H9 (cell line): Measurements from ENCODE around the gene KIF14. TPM values are rescaled to one million over a fixed set of nuclear protein-coding genes. Genes with fewer than 3 reads are reported as not detected.

Experiments used
- DNase-seq: peaks from one replicate; pipeline ENCODE4 v3.0.0-alpha.2; 2017
- H2AFZ ChIP-seq: one replicate; pipeline ENCODE4 v1.6.1; 2013; ENCODE audit warnings: mild to moderate bottlenecking, low read length, control low read depth, moderate library complexity
- H2AK5ac ChIP-seq: 2 replicates; pipeline ENCODE4 v1.6.1; 2013; ENCODE audit warnings: low read length, control low read depth, mixed read lengths; ENCODE audit not compliant: insufficient read length
- H2BK120ac ChIP-seq: one replicate; pipeline ENCODE4 v1.6.1; 2013; ENCODE audit warnings: low read depth, mild to moderate bottlenecking, low read length, control low read depth, inconsistent platforms; ENCODE audit not compliant: poor library complexity, severe bottlenecking
- H2BK12ac ChIP-seq: 2 replicates; pipeline ENCODE4 v1.6.1; 2013; ENCODE audit warnings: low read length, control low read depth, mixed read lengths, low read depth; ENCODE audit not compliant: insufficient read length
- H2BK15ac ChIP-seq: 2 replicates; pipeline ENCODE4 v1.6.1; 2013; ENCODE audit warnings: low read depth, low read length, control low read depth
- H2BK20ac ChIP-seq: one replicate; pipeline ENCODE4 v1.6.1; 2013; ENCODE audit warnings: low read depth, mild to moderate bottlenecking, low read length, control low read depth, inconsistent platforms; ENCODE audit not compliant: poor library complexity, severe bottlenecking
- H2BK5ac ChIP-seq: 2 replicates; pipeline ENCODE4 v1.6.1; 2013; ENCODE audit warnings: low read length, control low read depth, mixed read lengths; ENCODE audit not compliant: insufficient read length
- H3K14ac ChIP-seq: 2 replicates; pipeline ENCODE4 v1.6.1; 2013; ENCODE audit warnings: low read length, control low read depth; ENCODE audit not compliant: insufficient read depth
- H3K18ac ChIP-seq: 2 replicates; pipeline ENCODE4 v1.6.1; 2013; ENCODE audit warnings: low read depth, mild to moderate bottlenecking, mixed read lengths, low read length, control low read depth; ENCODE audit not compliant: insufficient read length
- H3K23ac ChIP-seq: 2 replicates; pipeline ENCODE4 v1.6.1; 2013; ENCODE audit warnings: low read length, control low read depth, mixed read lengths, low read depth; ENCODE audit not compliant: insufficient read length
- H3K23me2 ChIP-seq: 2 replicates; pipeline ENCODE4 v1.6.1; 2013; ENCODE audit warnings: low read depth, mild to moderate bottlenecking, mixed read lengths, low read length, control low read depth; ENCODE audit not compliant: insufficient read length, poor library complexity, severe bottlenecking
- H3K27ac ChIP-seq: 2 replicates; pipeline ENCODE4 v1.5.1; 2013; ENCODE audit warnings: low read length, control low read depth, mixed read lengths, low read depth; ENCODE audit not compliant: insufficient read length
- H3K27me3 ChIP-seq: 2 replicates; pipeline ENCODE4 v1.6.1; 2013; ENCODE audit warnings: low read length, control low read depth, inconsistent platforms; ENCODE audit not compliant: insufficient read depth
- H3K4ac ChIP-seq: 2 replicates; pipeline ENCODE4 v1.6.1; 2013; ENCODE audit warnings: low read depth, mild to moderate bottlenecking, control low read depth, inconsistent platforms, low read length, moderate library complexity
- H3K4me1 ChIP-seq: 2 replicates; pipeline ENCODE4 v1.6.1; 2013; ENCODE audit warnings: low read length, control low read depth, inconsistent platforms; ENCODE audit not compliant: insufficient read depth
- H3K4me2 ChIP-seq: 2 replicates; pipeline ENCODE4 v1.6.1; 2013; ENCODE audit warnings: low read length, control low read depth, mixed read lengths; ENCODE audit not compliant: insufficient read length, insufficient read depth
- H3K56ac ChIP-seq: 2 replicates; pipeline ENCODE4 v1.6.1; 2013; ENCODE audit warnings: low read depth, mild to moderate bottlenecking, mixed read lengths, low read length, control low read depth; ENCODE audit not compliant: insufficient read length
- H3K79me1 ChIP-seq: 2 replicates; pipeline ENCODE4 v1.6.1; 2013; ENCODE audit warnings: low read depth, mild to moderate bottlenecking, moderate library complexity, low read length, control low read depth, inconsistent platforms; ENCODE audit not compliant: insufficient read depth, poor library complexity, severe bottlenecking
- H3K79me2 ChIP-seq: 2 replicates; pipeline ENCODE4 v1.6.1; 2013; ENCODE audit warnings: low read length, control low read depth, inconsistent platforms; ENCODE audit not compliant: insufficient read depth
- H3K9ac ChIP-seq: 2 replicates; pipeline ENCODE4 v1.6.1; 2013; ENCODE audit warnings: low read length, control low read depth, mixed read lengths; ENCODE audit not compliant: insufficient read length; ENCODE audit errors: extremely low read depth
- H3K9me3 ChIP-seq: one replicate; pipeline ENCODE4 v1.6.1; 2013; ENCODE audit warnings: low read depth, low read length, inconsistent platforms; ENCODE audit not compliant: control insufficient read depth
- H3T11ph ChIP-seq: one replicate; pipeline ENCODE4 v1.6.1; 2013; ENCODE audit warnings: mild to moderate bottlenecking, low read length, control low read depth, inconsistent platforms
- H4K20me1 ChIP-seq: one replicate; pipeline ENCODE4 v1.6.1; 2013; ENCODE audit not compliant: control insufficient read depth, insufficient read length, insufficient read depth
- H4K5ac ChIP-seq: 2 replicates; pipeline ENCODE4 v1.6.1; 2013; ENCODE audit warnings: low read depth, mild to moderate bottlenecking, mixed read lengths, low read length, control low read depth; ENCODE audit not compliant: insufficient read length
- H4K8ac ChIP-seq: replicated peaks from 2 replicates; pipeline ENCODE4 v1.6.1; 2013; ENCODE audit warnings: low read length, control low read depth, mixed read lengths, low read depth; ENCODE audit not compliant: insufficient read length
- H4K91ac ChIP-seq: 2 replicates; pipeline ENCODE4 v1.6.1; 2013; ENCODE audit warnings: low read depth, mild to moderate bottlenecking, moderate library complexity, mixed read lengths, low read length, control low read depth; ENCODE audit not compliant: insufficient read length
- H3K27ac Mint-ChIP-seq, 3 experiments: 2 replicates in 2 of 3; 3 replicates in 1 of 3; pipeline ENCODE4 v1.8.0; 2020 to 2021; ENCODE audit warnings: mixed read lengths in 3 of 3, mild to moderate bottlenecking in 1 of 3, moderate library complexity in 1 of 3
- H3K27me3 Mint-ChIP-seq: 2 replicates; pipeline ENCODE4 v1.8.0; 2021; ENCODE audit warnings: low read depth, mild to moderate bottlenecking, moderate library complexity, mixed read lengths
- H3K36me3 Mint-ChIP-seq, 3 experiments: 2 replicates in 2 of 3; 3 replicates in 1 of 3; pipeline ENCODE4 v1.8.0; 2020 to 2021; ENCODE audit warnings: low read depth in 3 of 3, mixed read lengths in 3 of 3; ENCODE audit not compliant: insufficient read depth in 1 of 3
- H3K4me1 Mint-ChIP-seq, 2 experiments: 2 replicates each; pipeline ENCODE4 v1.8.0; 2020; ENCODE audit warnings: mixed read lengths in 2 of 2
- H3K4me3 Mint-ChIP-seq, 2 experiments: 2 replicates in 1 of 2; 3 replicates in 1 of 2; pipeline ENCODE4 v1.8.0; 2020 to 2021; ENCODE audit warnings: mild to moderate bottlenecking in 2 of 2, mixed read lengths in 2 of 2, moderate library complexity in 1 of 2
- H3K9me3 Mint-ChIP-seq, 2 experiments: 2 replicates in 1 of 2; 3 replicates in 1 of 2; pipeline ENCODE4 v1.8.0; 2020; ENCODE audit warnings: mild to moderate bottlenecking in 2 of 2, mixed read lengths in 2 of 2, moderate library complexity in 1 of 2
- CTCF ChIP-seq: fragments of 200-600 bp; sonication (generic); conservative IDR thresholded peaks from 3 replicates; pipeline ENCODE4 v1.8.0; 2021; ENCODE audit warnings: antibody characterized with exemption, mild to moderate bottlenecking
- WGBS: extraction: QIAGEN DNeasy Blood & Tissue Kit; methylation state at CpG from one replicate; pipeline ENCODE4 v1.1.7; 2013; ENCODE audit warnings: missing lambda C conversion rate, low lambda C conversion rate, mixed read lengths; ENCODE audit not compliant: insufficient read length; ENCODE audit errors: extremely low coverage; 5-methylcytosine and 5-hydroxymethylcytosine counted together
- total RNA-seq: library from RNA; stranded (reverse); gene quantifications from 2 replicates; pipeline ENCODE4 v1.2.1, GENCODE V29; 2021

Gene KIF14
- total RNA-seq, 1 experiment from 2014 or later, result 18.2 TPM

GRCh38 chr1:200638073-200638472, 17.5 kb upstream of the KIF14 start:
- Histone ChIP-seq H3K23me2 (no peaks in the 10 kb centered on the region), H2BK12ac (no peak overlapping the region), H2BK15ac (no peak overlapping the region), H3T11ph (no peak overlapping the region), H3K27ac (no peak overlapping the region), H3K4me1 (no peaks in the 10 kb centered on the region), H3K23ac (no peak overlapping the region), H4K5ac (no peak overlapping the region), H3K9me3 (no peaks in the 10 kb centered on the region), H2BK120ac (no peak overlapping the region), H4K8ac (no peak overlapping the region), H2AFZ (no peak overlapping the region), H3K9ac (no peak overlapping the region), H3K18ac (no peak overlapping the region), H2BK5ac (no peak overlapping the region), H3K27me3 (no peaks in the 10 kb centered on the region), H4K91ac (no peak overlapping the region), H3K4me2 (no peak overlapping the region), H2BK20ac (no peak overlapping the region), H3K79me2 (no peaks in the 10 kb centered on the region), H3K14ac (no peak overlapping the region), H4K20me1 (no peaks in the 10 kb centered on the region), H3K56ac (no peak overlapping the region), H3K4ac (no peak overlapping the region), H3K79me1 (no peaks in the 10 kb centered on the region), H2AK5ac (no peak overlapping the region)
- no peak for TF ChIP-seq CTCF
- Mint-ChIP-seq H3K4me3 (no peak overlapping the region), H3K27ac (peak overlapping the region in 1 of 3 experiments; percentile 8; a peak in 1 of 7 replicates), H3K27me3 (no peaks in the 10 kb centered on the region), H3K9me3 (no peaks in the 10 kb centered on the region), H3K4me1 (peaks cover 0 to 9% of the 10 kb centered on the region in 2 experiments; a peak in 3 of 4 replicates), H3K36me3 (no peaks in the 10 kb centered on the region; a peak in 1 of 7 replicates)
- WGBS, result no CpG with 5 or more reads among the region's 7 CpGs
- no peak for DNase-seq
